Transverse colon (tissue), 4 donors: ENCODE results near the gene TM4SF4.

Source experiments
- POLR2A ChIP-seq: fragments of 450-650 bp; IDR thresholded peaks from one replicate; pipeline ENCODE4 v1.6.1; 2016; ENCODE audit warnings: antibody characterized with exemption, mild to moderate bottlenecking, moderate library complexity
- POLR2AphosphoS5 ChIP-seq, 3 donors: sonication (generic); formaldehyde crosslinking; IDR thresholded peaks; one replicate each; pipeline ENCODE4 v1.6.1; 2016; ENCODE audit warnings: antibody characterized with exemption in 3 of 3
- TF ChIP-seq, protein P1 (sequence below), 5 experiments: fragments of 200-600 bp in 3 of 5; fragments of 450-650 bp in 2 of 5; sonication (generic) in 3 of 5; IDR thresholded peaks; 1 replicate in 2 of 5; 2 replicates in 3 of 5; pipeline ENCODE4 v1.5.1; 2016 to 2017; ENCODE audit warnings: antibody characterized with exemption in 5 of 5, inconsistent platforms in 3 of 5, mild to moderate bottlenecking in 2 of 5, moderate library complexity in 1 of 5

DNA sequence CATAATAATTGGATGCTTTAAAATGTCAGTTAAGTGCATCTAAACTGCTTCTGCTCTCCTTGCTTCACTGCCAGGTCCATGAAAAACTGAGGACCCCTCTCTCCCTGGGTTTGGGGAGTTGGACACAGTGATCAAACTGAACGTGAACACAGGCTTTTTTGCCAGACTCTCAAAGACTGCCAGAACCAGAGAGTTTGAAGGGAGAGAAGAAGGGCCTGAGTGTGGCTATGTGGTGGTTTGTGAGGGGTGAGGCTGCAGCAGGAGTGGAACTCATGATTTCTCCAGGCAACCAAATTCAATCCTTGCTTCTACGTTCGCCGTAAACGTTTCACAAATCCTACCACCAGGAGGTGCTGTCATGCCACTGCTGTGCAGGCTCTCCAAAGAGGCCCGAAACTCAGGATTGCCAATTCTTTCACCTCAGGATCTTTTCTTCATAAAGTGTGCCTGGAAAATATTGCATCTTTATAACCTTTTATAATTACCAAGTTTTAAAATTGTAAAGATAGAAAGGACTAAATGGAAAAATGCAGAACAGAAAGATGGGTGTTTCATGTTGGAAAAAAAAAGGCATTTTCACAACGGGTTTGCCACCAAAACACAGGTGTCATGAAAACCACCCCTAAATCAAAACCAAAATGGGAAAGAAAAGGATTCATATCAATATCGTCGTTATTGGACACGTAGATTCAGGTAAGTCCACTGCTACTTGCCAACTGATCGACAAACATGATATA lies 19.7 kb downstream of the TM4SF4 start:
- TF ChIP-seq POLR2AphosphoS5 (IDR thresholded peaks at IDR 0.05) (no peak), POLR2A (no peak)
- TF ChIP-seq, protein P1, sequence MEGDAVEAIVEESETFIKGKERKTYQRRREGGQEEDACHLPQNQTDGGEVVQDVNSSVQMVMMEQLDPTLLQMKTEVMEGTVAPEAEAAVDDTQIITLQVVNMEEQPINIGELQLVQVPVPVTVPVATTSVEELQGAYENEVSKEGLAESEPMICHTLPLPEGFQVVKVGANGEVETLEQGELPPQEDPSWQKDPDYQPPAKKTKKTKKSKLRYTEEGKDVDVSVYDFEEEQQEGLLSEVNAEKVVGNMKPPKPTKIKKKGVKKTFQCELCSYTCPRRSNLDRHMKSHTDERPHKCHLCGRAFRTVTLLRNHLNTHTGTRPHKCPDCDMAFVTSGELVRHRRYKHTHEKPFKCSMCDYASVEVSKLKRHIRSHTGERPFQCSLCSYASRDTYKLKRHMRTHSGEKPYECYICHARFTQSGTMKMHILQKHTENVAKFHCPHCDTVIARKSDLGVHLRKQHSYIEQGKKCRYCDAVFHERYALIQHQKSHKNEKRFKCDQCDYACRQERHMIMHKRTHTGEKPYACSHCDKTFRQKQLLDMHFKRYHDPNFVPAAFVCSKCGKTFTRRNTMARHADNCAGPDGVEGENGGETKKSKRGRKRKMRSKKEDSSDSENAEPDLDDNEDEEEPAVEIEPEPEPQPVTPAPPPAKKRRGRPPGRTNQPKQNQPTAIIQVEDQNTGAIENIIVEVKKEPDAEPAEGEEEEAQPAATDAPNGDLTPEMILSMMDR (IDR thresholded peaks at IDR 0.05) = peak; percentile 62 to 79 (median 70)
